GM15510 (cell line): ENCODE measurements around the gene FRRS1L.

ENCODE experiments used
- POLR2A ChIP-seq: IDR thresholded peaks from 3 replicates; pipeline ENCODE4 v1.6.1; 2011; ENCODE audit warnings: borderline replicate concordance; ENCODE audit not compliant: insufficient read length; ENCODE audit errors: extremely low read depth

Gene FRRS1L

GRCh38 chr9:109083813-109084405 is 83.1 kb downstream of the FRRS1L start:
- no peak for TF ChIP-seq POLR2A

- no peak for TF ChIP-seq POLR2A
Measured at GRCh38 chr9:109083141-109083540, 83.9 kb downstream of the FRRS1L start.

GRCh38 chr9:109082091-109082620 is 84.9 kb downstream of the FRRS1L start:
- TF ChIP-seq POLR2A: no peak
